ENCODE measurements around the gene RAD50. TPM values are rescaled to one million over a fixed set of nuclear protein-coding genes. Genes with fewer than 3 reads are reported as not detected.
A peak's percentile ranks its signal among the peaks of the same experiment; 100 is the strongest.
"Not testable (repeated sequence)": the region's sequence is repeated elsewhere in the genome, so short reads cannot be mapped to it uniquely, and the experiment has no call there.

Gene RAD50
- total RNA-seq, 1 donor from 2014 or later, result 42.6 TPM

GRCh38 chr5:132546108-132546507 lies 10.7 kb upstream of the RAD50 start:
- ATAC-seq (ENCODE audit: low read depth), result no peak
- ChIA-PET POLR2A (no interaction called here), CTCF (no interaction called here)
- Mint-ChIP-seq H3K4me1 (peaks cover 4% of the 10 kb centered on the region), H3K27ac (no peak overlapping the region), H3K4me3 (no peak overlapping the region), H3K9me3 (no peaks in the 10 kb centered on the region), H3K36me3 (ENCODE audit: low read depth) (no peaks in the 10 kb centered on the region), H3K27me3 (peaks cover 2% of the 10 kb centered on the region)
- no peak for DNase-seq
- TF ChIP-seq CTCF (IDR thresholded peaks at IDR 0.05), result no peak
- intact Hi-C loops (cut with micrococcal nuclease), result no loop called here

- ChIA-PET CTCF (no interaction called here), POLR2A (no interaction called here)
- Mint-ChIP-seq H3K9me3 (no peaks in the 10 kb centered on the region), H3K27me3 (peaks cover 2% of the 10 kb centered on the region), H3K4me3 (no peak overlapping the region), H3K36me3 (ENCODE audit: low read depth) (no peaks in the 10 kb centered on the region), H3K4me1 (peaks cover 9% of the 10 kb centered on the region), H3K27ac (no peak overlapping the region)
- intact Hi-C loops (cut with micrococcal nuclease), result no loop called here
- DNase-seq (no peak), ATAC-seq (ENCODE audit: low read depth) (no peak)
- no peak for TF ChIP-seq CTCF (IDR thresholded peaks at IDR 0.05)
These were observed 9.5 kb upstream of the RAD50 start for GRCh38 chr5:132547269-132547668.

- POLR2A ChIA-PET, result not testable (repeated sequence)
These were observed 7.9 kb upstream of the RAD50 start for GRCh38 chr5:132548834-132549233.

GRCh38 chr5:132549576-132549975 lies 7.2 kb upstream of the RAD50 start:
- ChIA-PET POLR2A (no interaction called here), CTCF (interaction anchor here (0.7 to 1.3 kb wide), 2 partner anchors 23 to 284 kb away, joined by 3 to 4 read pairs; no protein-coding TSS in a partner anchor)
- Mint-ChIP-seq H3K27ac (no peak overlapping the region), H3K4me3 (no peak overlapping the region), H3K9me3 (no peaks in the 10 kb centered on the region), H3K36me3 (ENCODE audit: low read depth) (no peaks in the 10 kb centered on the region), H3K27me3 (peaks cover 2% of the 10 kb centered on the region), H3K4me1 (peaks cover 5% of the 10 kb centered on the region)
- intact Hi-C loops (cut with micrococcal nuclease), result no loop called here
- DNase-seq, result no peak
- ATAC-seq (ENCODE audit: low read depth), result no peak
- no peak for TF ChIP-seq CTCF (IDR thresholded peaks at IDR 0.05)

More at GRCh38 chr5:132548834-132549233, 7.9 kb upstream of the RAD50 start:
- ATAC-seq (ENCODE audit: low read depth); H3K27ac Mint-ChIP-seq; DNase-seq; H3K36me3 Mint-ChIP-seq (ENCODE audit: low read depth); intact Hi-C loops (cut with micrococcal nuclease); H3K27me3 Mint-ChIP-seq; H3K9me3 Mint-ChIP-seq; H3K4me1 Mint-ChIP-seq; H3K4me3 Mint-ChIP-seq: not testable (repeated sequence)
- CTCF ChIA-PET, result interaction anchor here (1.3 kb wide), 1 partner anchor 22 kb away, joined by 4 read pairs; no protein-coding TSS in a partner anchor

- Mint-ChIP-seq H3K36me3 (ENCODE audit: low read depth) (peaks cover 15% of the 10 kb centered on the region), H3K27me3 (no peaks in the 10 kb centered on the region), H3K4me3 (peak overlapping the region; percentile 97), H3K27ac (peak overlapping the region; percentile 94), H3K4me1 (peaks cover 33% of the 10 kb centered on the region), H3K9me3 (peaks cover 3% of the 10 kb centered on the region)
- DNase-seq (no peak), ATAC-seq (ENCODE audit: low read depth) (no peak)
- CTCF ChIA-PET, result no interaction called here
- TF ChIP-seq CTCF (IDR thresholded peaks at IDR 0.05), result no peak
- POLR2A ChIA-PET, result interaction anchor here (0.5 to 1.3 kb wide), 17 partner anchors 13 to 1969 kb away, joined by 3 to 17 read pairs (median 4); partner anchors contain the start of genes AFF4, GDF9, HSPA4 and IL5
- intact Hi-C loops (cut with micrococcal nuclease), result loop anchor here (1.0 to 10.0 kb wide), 4 partner anchors 30 to 761 kb away; partner anchors contain the start of genes FNIP1 and IRF1
These were observed 519 bp upstream of the RAD50 start for GRCh38 chr5:132556153-132556762.

All from activated B cell treated with CpG ODN at 0.5 μM for 24 hours (primary cell).